Glomerular endothelial cell (primary cell): Measurements from ENCODE around the gene SLC3A2. TPM values are rescaled to one million over a fixed set of nuclear protein-coding genes. Genes with fewer than 3 reads are reported as not detected.
"Not testable (repeated sequence)": the region's sequence is repeated elsewhere in the genome, so short reads cannot be mapped to it uniquely, and the experiment has no call there.

ENCODE experiments used
- DNase-seq: peaks from one replicate; pipeline ENCODE4 v3.0.0-alpha.2; 2011; ENCODE audit warnings: low read depth, low spot score; ENCODE audit errors: extremely low read depth
- total RNA-seq: library from RNA; depleted of rRNA; stranded (reverse); fragments of >200 nt; gene quantifications from 2 replicates; pipeline ENCODE4 v1.2.3, GENCODE V29; 2015

The SLC3A2 gene
- total RNA-seq, 1 donor from 2014 or later, result 157 TPM

- DNase-seq, result no peak
These were observed 45.3 kb downstream of the SLC3A2 start for GRCh38 chr11:62925745-62926679.

GRCh38 chr11:62926680-62927455, 46.2 kb downstream of the SLC3A2 start:
- DNase-seq, result no peak

GRCh38 chr11:62928011-62928410, 47.3 kb downstream of the SLC3A2 start:
- no peak for DNase-seq

GRCh38 chr11:62930157-62930556, 49.5 kb downstream of the SLC3A2 start:
- no peak for DNase-seq

GRCh38 chr11:62930666-62931065, 50.0 kb downstream of the SLC3A2 start:
- DNase-seq, result no peak

- no peak for DNase-seq
These were observed 51.0 kb downstream of the SLC3A2 start for GRCh38 chr11:62931499-62932278.

GRCh38 chr11:62933285-62933684, 52.6 kb downstream of the SLC3A2 start:
- no peak for DNase-seq

GRCh38 chr11:62933750-62934495, 53.2 kb downstream of the SLC3A2 start:
- no peak for DNase-seq

GRCh38 chr11:62934496-62934785, 53.7 kb downstream of the SLC3A2 start:
- DNase-seq, result no peak

GRCh38 chr11:62937528-62937927, 56.8 kb downstream of the SLC3A2 start:
- DNase-seq, result not testable (repeated sequence)

Other genes starting within 250 kb of the SLC3A2 start
- 295 and 372 TPM in 2 replicates for gene GANAB, start 234.3 kb upstream of the SLC3A2 start, total RNA-seq
- gene INTS5, start 227.6 kb upstream of the SLC3A2 start, total RNA-seq, result 29.0 and 29.5 TPM in 2 replicates
- gene C11orf98, start 215.7 kb upstream of the SLC3A2 start, total RNA-seq, result 49.7 and 56.8 TPM in 2 replicates
- gene CSKMT, start 215.6 kb upstream of the SLC3A2 start, total RNA-seq, result 2.4 and 2.5 TPM in 2 replicates
- gene UQCC3, start 209.2 kb upstream of the SLC3A2 start, total RNA-seq, result 7.8 and 9.9 TPM in 2 replicates
- gene LBHD1, start 208.6 kb upstream of the SLC3A2 start, total RNA-seq, result 2.1 and 7.1 TPM in 2 replicates
- gene UBXN1, start 201.8 kb upstream of the SLC3A2 start, total RNA-seq, result 134 and 162 TPM in 2 replicates
- gene LRRN4CL, start 191.4 kb upstream of the SLC3A2 start, total RNA-seq, result not detected in 2 replicates
- 34.8 and 36.4 TPM in 2 replicates for gene BSCL2, start 173.5 kb upstream of the SLC3A2 start, total RNA-seq
- gene GNG3, start 173.2 kb upstream of the SLC3A2 start, total RNA-seq, result not detected in 2 replicates
- 13.2 and 23.6 TPM in 2 replicates for gene HNRNPUL2, start 153.4 kb upstream of the SLC3A2 start, total RNA-seq
- gene TTC9C, start 152.4 kb upstream of the SLC3A2 start, total RNA-seq, result 34.9 and 35.2 TPM in 2 replicates
- 7.2 and 12.6 TPM in 2 replicates for gene ZBTB3, start 126.7 kb upstream of the SLC3A2 start, total RNA-seq
- 75.5 and 88.6 TPM in 2 replicates for gene POLR2G, start 119.3 kb upstream of the SLC3A2 start, total RNA-seq
- gene TAF6L, start 109.5 kb upstream of the SLC3A2 start, total RNA-seq, result 20.6 and 21.8 TPM in 2 replicates
- gene TMEM179B, start 93.5 kb upstream of the SLC3A2 start, total RNA-seq, result 63.9 and 65.4 TPM in 2 replicates
- gene TMEM223, start 88.9 kb upstream of the SLC3A2 start, total RNA-seq, result 16.8 and 23.2 TPM in 2 replicates
- 38.1 and 63.2 TPM in 2 replicates for gene NXF1, start 75.5 kb upstream of the SLC3A2 start, total RNA-seq
- 36.7 and 37.1 TPM in 2 replicates for gene STX5, start 48.8 kb upstream of the SLC3A2 start, total RNA-seq
- not detected in 2 replicates for gene TEX54, start 48.1 kb upstream of the SLC3A2 start, total RNA-seq
- 32.3 and 37.5 TPM in 2 replicates for gene WDR74, start 41.3 kb upstream of the SLC3A2 start, total RNA-seq
- not detected in 2 replicates for gene CHRM1, start 40.5 kb downstream of the SLC3A2 start, total RNA-seq
- not detected in 2 replicates for gene SLC22A6, start 104.1 kb downstream of the SLC3A2 start, total RNA-seq
- not detected in 2 replicates for gene SLC22A8, start 134.9 kb downstream of the SLC3A2 start, total RNA-seq